Endothelial cell (in vitro differentiated cells): ENCODE data around the gene B4GALNT3. TPM values are rescaled to one million over a fixed set of nuclear protein-coding genes. Genes with fewer than 3 reads are reported as not detected.

Source experiments
- DNase-seq: peaks from one replicate; pipeline ENCODE4 v3.0.0; 2021; ENCODE audit warnings: low spot score
- H3K27ac Mint-ChIP-seq: one replicate; pipeline ENCODE4 v1.8.0; 2021; ENCODE audit warnings: mixed read lengths, inconsistent platforms; ENCODE audit not compliant: unreplicated experiment
- H3K27me3 Mint-ChIP-seq: one replicate; pipeline ENCODE4 v1.8.0; 2021; ENCODE audit warnings: mild to moderate bottlenecking, moderate library complexity, mixed read lengths, inconsistent platforms; ENCODE audit not compliant: unreplicated experiment
- H3K36me3 Mint-ChIP-seq: one replicate; pipeline ENCODE4 v1.8.0; 2021; ENCODE audit warnings: mild to moderate bottlenecking, low read depth, mixed read lengths, inconsistent platforms; ENCODE audit not compliant: unreplicated experiment
- H3K4me1 Mint-ChIP-seq: one replicate; pipeline ENCODE4 v1.8.0; 2021; ENCODE audit warnings: mild to moderate bottlenecking, mixed read lengths, inconsistent platforms; ENCODE audit not compliant: unreplicated experiment
- H3K4me3 Mint-ChIP-seq: one replicate; pipeline ENCODE4 v1.8.0; 2021; ENCODE audit warnings: mild to moderate bottlenecking, mixed read lengths, inconsistent platforms; ENCODE audit not compliant: unreplicated experiment
- H3K9me3 Mint-ChIP-seq: one replicate; pipeline ENCODE4 v1.8.0; 2021; ENCODE audit warnings: mixed read lengths, inconsistent platforms; ENCODE audit not compliant: unreplicated experiment
- CTCF ChIP-seq: fragments of 200-600 bp; sonication (generic); IDR thresholded peaks from one replicate; pipeline ENCODE4 v1.5.0; 2021; ENCODE audit warnings: antibody characterized with exemption; ENCODE audit not compliant: unreplicated experiment
- total RNA-seq: library from RNA; stranded (reverse); fragmentation: NEBNext Ultra II Directional; extraction: Animal tissue kit (Norgen Biotek cat#: 25700); gene quantifications from one replicate; pipeline ENCODE4 v1.2.1, GENCODE V29; 2021; ENCODE audit not compliant: unreplicated experiment

Gene B4GALNT3
- total RNA-seq, 1 donor from 2014 or later, result 4.2 TPM

DNA sequence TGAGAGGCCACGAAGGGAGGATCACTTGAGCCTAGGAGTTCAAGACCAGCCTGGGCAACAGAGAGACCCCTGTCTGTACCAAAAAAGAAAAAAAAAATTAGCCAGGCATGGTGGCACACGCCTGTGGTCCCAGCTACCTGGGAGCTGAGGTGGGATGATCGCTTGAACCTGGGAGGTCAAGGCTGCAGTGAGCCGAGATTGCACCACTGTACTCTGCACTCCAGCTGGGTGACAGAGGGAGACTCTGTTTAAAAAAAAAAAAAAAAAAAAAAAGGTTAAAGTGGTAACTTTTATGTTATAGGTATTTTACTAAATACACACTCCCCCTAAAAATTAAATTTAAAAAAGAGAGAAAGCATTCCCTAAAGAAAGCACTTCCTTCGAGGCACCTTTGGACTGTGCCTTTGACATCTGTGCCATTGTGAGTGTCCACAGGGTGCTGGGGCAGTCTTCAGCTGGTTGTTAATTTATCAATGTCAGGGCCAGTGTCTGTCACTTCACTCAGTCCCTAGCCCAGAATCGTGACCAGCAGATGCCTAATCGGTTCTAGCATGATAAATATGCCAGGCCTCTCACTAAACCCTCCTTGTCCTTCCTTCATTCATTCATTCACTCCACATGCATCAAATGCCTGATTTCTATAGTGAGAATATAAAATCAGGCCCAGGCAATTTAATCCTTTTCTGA lies 63.1 kb downstream of the B4GALNT3 start:
- peaks cover 11% of the 10 kb centered on the region for H3K4me1 Mint-ChIP-seq
- H3K9me3 Mint-ChIP-seq, result no peaks in the 10 kb centered on the region
- H3K36me3 Mint-ChIP-seq, result no peaks in the 10 kb centered on the region
- peaks cover 8% of the 10 kb centered on the region for H3K27me3 Mint-ChIP-seq
- no peak for TF ChIP-seq CTCF
- DNase-seq, result no peak
- H3K27ac Mint-ChIP-seq, result no peak overlapping the region
- no peak overlapping the region for H3K4me3 Mint-ChIP-seq

DNA sequence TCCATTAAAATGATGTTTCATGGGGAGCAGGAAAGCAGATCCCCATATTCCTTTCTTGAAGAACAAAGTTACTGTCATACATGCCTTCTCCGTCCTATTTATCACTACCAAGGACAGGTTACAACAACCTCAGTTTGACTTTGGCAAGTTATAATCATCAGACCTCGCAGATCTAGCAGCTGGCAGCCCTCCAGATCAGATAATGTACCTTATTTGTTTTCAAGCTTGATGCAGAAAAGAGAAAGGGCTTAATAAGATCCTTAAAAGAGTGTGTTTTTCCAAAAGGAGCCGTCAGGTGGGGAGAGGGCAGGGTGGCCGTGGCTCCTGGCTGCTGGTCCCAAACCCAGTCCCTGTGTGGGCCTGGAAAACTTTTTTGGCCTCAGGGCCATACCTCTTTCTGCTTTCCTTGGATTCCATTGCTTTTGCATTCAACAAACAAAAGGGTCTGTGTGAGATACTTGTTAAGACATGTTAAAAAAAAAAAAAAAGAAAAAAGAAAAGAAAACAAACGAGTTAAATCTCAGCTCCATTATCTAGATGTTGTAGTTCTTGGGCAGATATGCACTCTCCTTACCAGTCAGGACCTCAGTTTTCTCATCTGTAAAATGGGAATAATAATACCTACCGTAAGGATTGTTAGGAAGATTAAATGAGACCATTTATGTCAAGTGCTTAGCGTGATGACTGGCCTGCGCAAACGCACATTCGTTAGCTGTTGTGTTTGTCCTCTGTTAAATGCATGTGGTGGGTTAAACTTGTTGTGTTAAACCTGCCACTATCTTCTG lies 64.6 kb downstream of the B4GALNT3 start:
- peaks cover 13% of the 10 kb centered on the region for H3K27me3 Mint-ChIP-seq
- H3K9me3 Mint-ChIP-seq, result no peaks in the 10 kb centered on the region
- H3K4me1 Mint-ChIP-seq, result peaks cover 11% of the 10 kb centered on the region
- no peak for DNase-seq
- no peak overlapping the region for H3K4me3 Mint-ChIP-seq
- no peak for TF ChIP-seq CTCF
- H3K36me3 Mint-ChIP-seq, result peaks cover 3% of the 10 kb centered on the region
- H3K27ac Mint-ChIP-seq, result no peak overlapping the region

GRCh38 chr12:526089-526488 lies 66.3 kb downstream of the B4GALNT3 start:
- H3K27me3 Mint-ChIP-seq, result peaks cover 13% of the 10 kb centered on the region
- no peak overlapping the region for H3K27ac Mint-ChIP-seq
- no peak for DNase-seq
- peaks cover 3% of the 10 kb centered on the region for H3K36me3 Mint-ChIP-seq
- no peak for TF ChIP-seq CTCF
- no peak overlapping the region for H3K4me3 Mint-ChIP-seq
- H3K9me3 Mint-ChIP-seq, result no peaks in the 10 kb centered on the region
- peaks cover 9% of the 10 kb centered on the region for H3K4me1 Mint-ChIP-seq

GRCh38 chr12:527241-527640 lies 67.5 kb downstream of the B4GALNT3 start:
- no peaks in the 10 kb centered on the region for H3K9me3 Mint-ChIP-seq
- H3K36me3 Mint-ChIP-seq, result peaks cover 6% of the 10 kb centered on the region
- H3K27ac Mint-ChIP-seq, result no peak overlapping the region
- no peak overlapping the region for H3K4me3 Mint-ChIP-seq
- no peak for DNase-seq
- peaks cover 9% of the 10 kb centered on the region for H3K4me1 Mint-ChIP-seq
- peaks cover 13% of the 10 kb centered on the region for H3K27me3 Mint-ChIP-seq
- TF ChIP-seq CTCF, result no peak

GRCh38 chr12:527729-528128 lies 68.0 kb downstream of the B4GALNT3 start:
- H3K27me3 Mint-ChIP-seq, result peaks cover 13% of the 10 kb centered on the region
- no peak overlapping the region for H3K4me3 Mint-ChIP-seq
- H3K4me1 Mint-ChIP-seq, result peaks cover 10% of the 10 kb centered on the region
- no peak for DNase-seq
- no peak overlapping the region for H3K27ac Mint-ChIP-seq
- H3K9me3 Mint-ChIP-seq, result no peaks in the 10 kb centered on the region
- no peak for TF ChIP-seq CTCF
- H3K36me3 Mint-ChIP-seq, result peaks cover 11% of the 10 kb centered on the region
